Measurements from ENCODE around the gene F3.
A peak's percentile ranks its signal among the peaks of the same experiment; 100 is the strongest.

The F3 gene

GRCh38 chr1:94514095-94514727, 27.3 kb downstream of the F3 start:
- Histone ChIP-seq H3F3A (ENCODE audit: insufficient read depth, low read length) (no peaks in the 10 kb centered on the region), H3K4me2 (ENCODE audit: low read length) (no peak overlapping the region), H4K20me1 (ENCODE audit: insufficient read depth, low read length) (no peaks in the 10 kb centered on the region), H3K9me2 (ENCODE audit: low read depth, low read length) (no peaks in the 10 kb centered on the region), H3K9ac (ENCODE audit: low read length) (no peak overlapping the region), H2AFZ (ENCODE audit: low read length) (no peak overlapping the region), H3K4me3 (ENCODE audit: low read depth, low read length, poor library complexity, severe bottlenecking) (no peak overlapping the region), H3K36me3 (ENCODE audit: insufficient read depth, low read length) (no peaks in the 10 kb centered on the region), H3K9me3 (ENCODE audit: low read length) (no peaks in the 10 kb centered on the region), H3K79me2 (ENCODE audit: insufficient read depth, low read length) (no peaks in the 10 kb centered on the region), H3K4me1 (ENCODE audit: insufficient read depth, low read length, severe bottlenecking) (no peaks in the 10 kb centered on the region), H3K27me3 (ENCODE audit: insufficient read depth, low read length) (no peaks in the 10 kb centered on the region), H3K27ac (ENCODE audit: low read depth, low read length, poor library complexity, severe bottlenecking) (no peak overlapping the region)
- TF ChIP-seq, protein P1, sequence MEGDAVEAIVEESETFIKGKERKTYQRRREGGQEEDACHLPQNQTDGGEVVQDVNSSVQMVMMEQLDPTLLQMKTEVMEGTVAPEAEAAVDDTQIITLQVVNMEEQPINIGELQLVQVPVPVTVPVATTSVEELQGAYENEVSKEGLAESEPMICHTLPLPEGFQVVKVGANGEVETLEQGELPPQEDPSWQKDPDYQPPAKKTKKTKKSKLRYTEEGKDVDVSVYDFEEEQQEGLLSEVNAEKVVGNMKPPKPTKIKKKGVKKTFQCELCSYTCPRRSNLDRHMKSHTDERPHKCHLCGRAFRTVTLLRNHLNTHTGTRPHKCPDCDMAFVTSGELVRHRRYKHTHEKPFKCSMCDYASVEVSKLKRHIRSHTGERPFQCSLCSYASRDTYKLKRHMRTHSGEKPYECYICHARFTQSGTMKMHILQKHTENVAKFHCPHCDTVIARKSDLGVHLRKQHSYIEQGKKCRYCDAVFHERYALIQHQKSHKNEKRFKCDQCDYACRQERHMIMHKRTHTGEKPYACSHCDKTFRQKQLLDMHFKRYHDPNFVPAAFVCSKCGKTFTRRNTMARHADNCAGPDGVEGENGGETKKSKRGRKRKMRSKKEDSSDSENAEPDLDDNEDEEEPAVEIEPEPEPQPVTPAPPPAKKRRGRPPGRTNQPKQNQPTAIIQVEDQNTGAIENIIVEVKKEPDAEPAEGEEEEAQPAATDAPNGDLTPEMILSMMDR (IDR thresholded peaks at IDR 0.05; ENCODE audit: low read length) = peak; percentile 60
- no peak for TF ChIP-seq EZH2 (IDR thresholded peaks at IDR 0.05; ENCODE audit: borderline replicate concordance, low read length)

GRCh38 chr1:94512816-94513215, 28.7 kb downstream of the F3 start:
- Histone ChIP-seq H3F3A (ENCODE audit: insufficient read depth, low read length) (no peaks in the 10 kb centered on the region), H3K4me2 (ENCODE audit: low read length) (no peak overlapping the region), H4K20me1 (ENCODE audit: insufficient read depth, low read length) (no peaks in the 10 kb centered on the region), H3K79me2 (ENCODE audit: insufficient read depth, low read length) (no peaks in the 10 kb centered on the region), H3K27me3 (ENCODE audit: insufficient read depth, low read length) (no peaks in the 10 kb centered on the region), H3K4me3 (ENCODE audit: low read depth, low read length, poor library complexity, severe bottlenecking) (no peak overlapping the region), H3K4me1 (ENCODE audit: insufficient read depth, low read length, severe bottlenecking) (no peaks in the 10 kb centered on the region), H2AFZ (ENCODE audit: low read length) (no peak overlapping the region), H3K9me2 (ENCODE audit: low read depth, low read length) (no peaks in the 10 kb centered on the region), H3K9me3 (ENCODE audit: low read length) (no peaks in the 10 kb centered on the region), H3K27ac (ENCODE audit: low read depth, low read length, poor library complexity, severe bottlenecking) (no peak overlapping the region), H3K9ac (ENCODE audit: low read length) (no peak overlapping the region), H3K36me3 (ENCODE audit: insufficient read depth, low read length) (no peaks in the 10 kb centered on the region)
- TF ChIP-seq EZH2 (IDR thresholded peaks at IDR 0.05; ENCODE audit: borderline replicate concordance, low read length) = no peak
- TF ChIP-seq, protein P1 (IDR thresholded peaks at IDR 0.05; ENCODE audit: low read length) = no peak

DNA sequence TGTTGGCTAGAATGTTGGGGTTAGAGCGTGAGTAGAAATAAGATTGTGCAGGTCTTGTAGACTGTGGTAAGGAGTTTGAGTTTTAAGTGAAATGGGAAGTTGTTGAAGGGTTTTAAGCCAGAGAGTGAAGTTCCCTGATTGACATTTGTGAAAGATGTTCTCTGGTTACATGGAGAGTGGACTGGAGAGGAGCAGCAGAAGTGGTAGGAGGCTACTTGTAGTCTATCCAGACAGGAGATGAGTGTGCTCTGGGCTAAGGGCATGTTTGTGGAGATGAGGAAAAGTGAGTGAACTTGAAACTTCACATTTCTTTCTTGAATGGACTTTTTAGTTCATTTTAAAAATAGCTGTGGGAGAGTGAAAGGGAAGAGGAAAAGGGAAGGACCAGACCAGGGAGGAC, 37.0 kb downstream of the F3 start:
- Histone ChIP-seq H3F3A (ENCODE audit: insufficient read depth, low read length) (no peaks in the 10 kb centered on the region), H3K27me3 (ENCODE audit: insufficient read depth, low read length) (no peaks in the 10 kb centered on the region), H3K36me3 (ENCODE audit: insufficient read depth, low read length) (peaks cover 10% of the 10 kb centered on the region; the same call in 1 of the 2 replicates), H3K4me3 (ENCODE audit: low read depth, low read length, poor library complexity, severe bottlenecking) (no peak overlapping the region), H3K27ac (ENCODE audit: low read depth, low read length, poor library complexity, severe bottlenecking) (no peak overlapping the region), H3K4me1 (ENCODE audit: insufficient read depth, low read length, severe bottlenecking) (no peaks in the 10 kb centered on the region), H3K4me2 (ENCODE audit: low read length) (no peak overlapping the region), H3K79me2 (ENCODE audit: insufficient read depth, low read length) (no peaks in the 10 kb centered on the region), H3K9ac (ENCODE audit: low read length) (no peak overlapping the region), H4K20me1 (ENCODE audit: insufficient read depth, low read length) (no peaks in the 10 kb centered on the region), H3K9me2 (ENCODE audit: low read depth, low read length) (no peaks in the 10 kb centered on the region), H2AFZ (ENCODE audit: low read length) (no peak overlapping the region), H3K9me3 (ENCODE audit: low read length) (no peaks in the 10 kb centered on the region)
- no peak for TF ChIP-seq EZH2 (IDR thresholded peaks at IDR 0.05; ENCODE audit: borderline replicate concordance, low read length)
- TF ChIP-seq, protein P1 (IDR thresholded peaks at IDR 0.05; ENCODE audit: low read length) = no peak
